ENCODE measurements around the gene PHF2. TPM values are rescaled to one million over a fixed set of nuclear protein-coding genes. Genes with fewer than 3 reads are reported as not detected.

Gene PHF2
- polyA plus RNA-seq, 4 donors, result 8.6 to 21.2 (median 12.8) TPM

DNA sequence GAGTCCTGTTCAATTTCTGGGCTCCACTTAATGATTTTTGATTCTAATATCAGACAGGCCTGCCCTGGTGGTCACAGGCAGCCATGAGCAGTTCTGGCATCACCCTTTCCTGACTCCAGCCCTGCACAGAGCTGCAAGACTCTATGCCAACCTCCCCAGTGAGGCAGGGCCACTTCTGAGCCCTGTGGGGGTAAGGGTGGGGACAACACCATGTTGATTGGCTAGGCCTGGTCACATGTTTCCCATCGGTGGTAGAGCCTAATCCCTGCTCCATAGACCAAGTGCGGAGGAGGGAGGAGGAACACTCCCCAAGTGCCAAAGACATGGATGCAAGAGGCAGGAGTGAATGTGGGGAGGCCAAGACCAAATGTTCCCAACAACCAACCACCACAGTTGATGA lies 134.6 kb downstream of the PHF2 start:
- peaks cover 0 to 4% of the 10 kb centered on the region in 2 donors for H3K9me3 ChIP-seq (ENCODE audit: control insufficient read depth in 2 of 2, insufficient read depth in 1 of 2, low read depth in 1 of 2, low read length in 1 of 2)
- no peak overlapping the region for H3K4me3 ChIP-seq (ENCODE audit: low read depth in 1 of 3, low read length in 3 of 3)
- peaks cover 0 to 2% (median 0%) of the 10 kb centered on the region in 3 donors for H3K27me3 ChIP-seq (ENCODE audit: control insufficient read depth in 3 of 3, insufficient read depth in 3 of 3, low read length in 3 of 3)
- FAIRE-seq (no peak), DNase-seq (no peak)
- H3K27ac ChIP-seq (ENCODE audit: low read depth in 1 of 3, low read length in 2 of 3), result no peak overlapping the region
- WGBS, 3 donors, result 72 to 83% (median 82%) methylated on average over 2 of the region's 2 CpGs
- H3K4me1 ChIP-seq (ENCODE audit: control insufficient read depth in 3 of 3, insufficient read depth in 2 of 3, low read depth in 1 of 3, low read length in 2 of 3), result no peaks in the 10 kb centered on the region
- H3K36me3 ChIP-seq (ENCODE audit: control insufficient read depth in 3 of 3, insufficient read depth in 2 of 3, low read depth in 1 of 3, low read length in 3 of 3), result no peaks in the 10 kb centered on the region

DNA sequence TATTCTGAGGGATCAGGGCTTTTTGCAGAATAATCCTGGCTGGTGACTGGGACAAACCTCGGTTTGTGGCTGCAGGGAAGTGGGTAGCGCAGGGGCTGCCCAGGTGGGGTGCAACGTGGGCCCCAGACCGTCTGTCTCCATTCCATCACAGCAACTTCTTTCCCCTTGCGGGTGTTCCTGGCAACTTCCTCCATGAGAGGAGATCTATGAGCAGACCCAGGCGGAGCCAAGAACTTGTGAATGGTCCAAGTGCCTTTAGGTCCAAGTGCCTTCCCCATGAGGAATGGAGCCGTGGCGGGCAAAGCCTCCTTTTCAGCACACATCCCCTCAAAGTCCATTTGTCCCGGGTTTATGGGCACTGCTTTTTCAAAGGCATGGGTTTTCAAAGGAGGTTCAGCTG lies 136.5 kb downstream of the PHF2 start:
- DNase-seq (no peak), FAIRE-seq (no peak)
- Histone ChIP-seq H3K9me3 (ENCODE audit: control insufficient read depth in 2 of 2, insufficient read depth in 1 of 2, low read depth in 1 of 2, low read length in 1 of 2) (no peaks in the 10 kb centered on the region), H3K4me3 (ENCODE audit: low read depth in 1 of 3, low read length in 3 of 3) (no peak overlapping the region), H3K27ac (ENCODE audit: low read depth in 1 of 3, low read length in 2 of 3) (no peak overlapping the region), H3K27me3 (ENCODE audit: control insufficient read depth in 3 of 3, insufficient read depth in 3 of 3, low read length in 3 of 3) (peaks cover 0 to 2% (median 0%) of the 10 kb centered on the region in 3 donors), H3K36me3 (ENCODE audit: control insufficient read depth in 3 of 3, insufficient read depth in 2 of 3, low read depth in 1 of 3, low read length in 3 of 3) (no peaks in the 10 kb centered on the region), H3K4me1 (ENCODE audit: control insufficient read depth in 3 of 3, insufficient read depth in 2 of 3, low read depth in 1 of 3, low read length in 2 of 3) (no peaks in the 10 kb centered on the region)
- WGBS, 3 donors, result 81 to 85% (median 84%) methylated on average over 9 of the region's 9 CpGs

DNA sequence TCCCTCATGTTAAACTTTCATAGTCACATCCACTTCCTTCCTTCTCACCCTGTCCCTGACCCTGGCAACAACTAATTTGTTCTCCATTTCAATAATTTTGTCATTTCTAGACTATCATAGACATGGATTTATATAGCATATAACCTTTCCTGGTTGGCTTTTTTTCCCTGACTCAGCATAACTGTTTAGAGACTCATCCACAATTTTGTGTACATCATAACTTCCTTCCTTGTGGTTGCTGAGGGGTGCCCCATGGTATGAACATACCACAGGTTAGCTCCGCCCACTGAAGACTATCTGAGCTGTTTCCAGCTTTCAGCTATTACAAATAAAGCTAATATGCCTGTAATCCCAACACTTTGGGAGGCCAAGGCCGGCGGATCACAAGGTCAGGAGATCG lies 137.3 kb downstream of the PHF2 start:
- Histone ChIP-seq H3K27me3 (ENCODE audit: control insufficient read depth in 3 of 3, insufficient read depth in 3 of 3, low read length in 3 of 3) (peaks cover 0 to 2% (median 0%) of the 10 kb centered on the region in 3 donors), H3K4me1 (ENCODE audit: control insufficient read depth in 3 of 3, insufficient read depth in 2 of 3, low read depth in 1 of 3, low read length in 2 of 3) (no peaks in the 10 kb centered on the region), H3K27ac (ENCODE audit: low read depth in 1 of 3, low read length in 2 of 3) (no peak overlapping the region), H3K9me3 (ENCODE audit: control insufficient read depth in 2 of 2, insufficient read depth in 1 of 2, low read depth in 1 of 2, low read length in 1 of 2) (no peaks in the 10 kb centered on the region), H3K36me3 (ENCODE audit: control insufficient read depth in 3 of 3, insufficient read depth in 2 of 3, low read depth in 1 of 3, low read length in 3 of 3) (no peaks in the 10 kb centered on the region), H3K4me3 (ENCODE audit: low read depth in 1 of 3, low read length in 3 of 3) (no peak overlapping the region)
- DNase-seq, result no peak
- 74 to 81% (median 80%) methylated on average over 4 of the region's 4 CpGs for WGBS, 3 donors
- no peak for FAIRE-seq

DNA sequence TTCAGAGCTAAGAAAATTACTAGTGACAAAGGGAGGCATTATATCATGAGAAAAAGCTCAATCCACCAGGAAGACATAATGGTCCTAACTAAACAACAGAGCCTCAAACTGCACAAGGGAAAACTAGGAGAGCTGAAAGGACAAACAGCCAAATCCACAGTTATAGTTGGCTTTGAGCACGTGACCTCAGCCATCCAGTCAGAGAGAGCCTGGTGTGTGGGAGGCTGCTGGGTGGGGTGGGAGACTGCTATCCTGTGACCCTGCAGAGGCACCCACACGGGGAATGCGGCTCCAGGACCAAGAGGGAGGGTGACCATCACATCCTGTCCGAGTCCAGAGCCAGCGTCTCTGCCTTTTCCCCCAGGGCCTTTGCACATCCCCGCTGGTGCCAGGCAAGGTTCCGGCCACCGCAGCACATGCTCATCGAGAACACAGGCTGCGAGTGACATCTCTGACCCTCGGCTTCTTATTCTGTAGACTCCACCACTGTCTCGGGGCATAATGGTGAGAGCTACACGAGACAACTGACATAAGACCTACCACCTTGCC lies 145.1 kb downstream of the PHF2 start:
- Histone ChIP-seq H3K4me3 (ENCODE audit: low read depth in 1 of 3, low read length in 3 of 3) (no peak overlapping the region), H3K9me3 (ENCODE audit: control insufficient read depth in 2 of 2, insufficient read depth in 1 of 2, low read depth in 1 of 2, low read length in 1 of 2) (peaks cover 0 to 9% of the 10 kb centered on the region in 2 donors), H3K27ac (ENCODE audit: low read depth in 1 of 3, low read length in 2 of 3) (no peak overlapping the region), H3K36me3 (ENCODE audit: control insufficient read depth in 3 of 3, insufficient read depth in 2 of 3, low read depth in 1 of 3, low read length in 3 of 3) (no peaks in the 10 kb centered on the region), H3K27me3 (ENCODE audit: control insufficient read depth in 3 of 3, insufficient read depth in 3 of 3, low read length in 3 of 3) (no peaks in the 10 kb centered on the region), H3K4me1 (ENCODE audit: control insufficient read depth in 3 of 3, insufficient read depth in 2 of 3, low read depth in 1 of 3, low read length in 2 of 3) (no peaks in the 10 kb centered on the region)
- 77 to 87% (median 85%) methylated on average over 13 of the region's 13 CpGs for WGBS, 3 donors
- DNase-seq, result no peak
- FAIRE-seq, result no peak

DNA sequence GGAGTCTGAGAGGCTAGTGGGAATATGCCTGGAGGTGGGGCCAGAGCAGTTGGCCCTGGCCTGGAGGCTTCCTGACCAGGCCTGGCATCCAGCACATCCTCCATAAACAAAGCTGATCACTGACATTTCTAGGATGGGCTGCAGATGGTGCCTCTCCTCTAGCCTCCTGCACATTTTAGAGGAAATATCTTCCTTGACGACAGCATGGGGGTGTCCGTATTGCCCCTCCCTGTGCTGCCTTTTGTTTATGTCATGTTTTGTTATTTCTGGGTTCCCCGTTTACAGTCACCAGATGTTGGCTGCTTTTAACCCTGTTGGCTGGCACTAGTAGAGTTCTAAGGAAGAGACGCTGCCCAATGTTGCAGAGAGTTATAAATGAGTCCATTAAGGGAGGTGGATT lies 148.5 kb downstream of the PHF2 start:
- no peak for FAIRE-seq
- no peak overlapping the region for H3K27ac ChIP-seq (ENCODE audit: low read depth in 1 of 3, low read length in 2 of 3)
- DNase-seq, result no peak
- no peaks in the 10 kb centered on the region for H3K36me3 ChIP-seq (ENCODE audit: control insufficient read depth in 3 of 3, insufficient read depth in 2 of 3, low read depth in 1 of 3, low read length in 3 of 3)
- peaks cover 0 to 6% (median 5%) of the 10 kb centered on the region in 3 donors for H3K27me3 ChIP-seq (ENCODE audit: control insufficient read depth in 3 of 3, insufficient read depth in 3 of 3, low read length in 3 of 3)
- H3K4me1 ChIP-seq (ENCODE audit: control insufficient read depth in 3 of 3, insufficient read depth in 2 of 3, low read depth in 1 of 3, low read length in 2 of 3), result no peaks in the 10 kb centered on the region
- peaks cover 0 to 9% of the 10 kb centered on the region in 2 donors for H3K9me3 ChIP-seq (ENCODE audit: control insufficient read depth in 2 of 2, insufficient read depth in 1 of 2, low read depth in 1 of 2, low read length in 1 of 2)
- 56 to 77% (median 76%) methylated on average over 4 of the region's 4 CpGs for WGBS, 3 donors
- H3K4me3 ChIP-seq (ENCODE audit: low read depth in 1 of 3, low read length in 3 of 3), result no peak overlapping the region

DNA sequence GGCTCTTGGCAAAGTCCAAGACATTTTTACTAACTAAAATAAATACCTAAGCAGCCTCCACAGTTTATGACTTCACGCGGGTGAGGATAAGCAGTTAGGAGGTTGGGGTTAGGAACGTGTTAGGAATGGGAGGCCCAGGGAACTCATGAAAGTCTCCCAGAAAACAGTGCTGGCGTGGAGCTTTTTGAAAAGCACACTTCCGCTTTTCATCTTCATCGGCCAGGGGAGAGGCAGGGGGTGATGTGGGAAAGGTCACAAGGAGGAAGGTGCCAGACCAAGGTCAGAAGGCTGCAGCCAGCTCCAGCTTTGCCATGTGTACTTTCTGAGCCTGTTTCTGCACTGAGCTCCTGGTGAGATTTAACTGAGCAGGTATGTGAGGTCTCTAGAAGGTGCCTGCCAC lies 149.0 kb downstream of the PHF2 start:
- no peak overlapping the region for H3K4me3 ChIP-seq (ENCODE audit: low read depth in 1 of 3, low read length in 3 of 3)
- no peak overlapping the region for H3K27ac ChIP-seq (ENCODE audit: low read depth in 1 of 3, low read length in 2 of 3)
- 70 to 73% (median 71%) methylated on average over 6 of the region's 6 CpGs for WGBS, 3 donors
- H3K27me3 ChIP-seq (ENCODE audit: control insufficient read depth in 3 of 3, insufficient read depth in 3 of 3, low read length in 3 of 3), result peaks cover 0 to 8% (median 6%) of the 10 kb centered on the region in 3 donors
- DNase-seq (no peak), FAIRE-seq (no peak)
- no peaks in the 10 kb centered on the region for H3K4me1 ChIP-seq (ENCODE audit: control insufficient read depth in 3 of 3, insufficient read depth in 2 of 3, low read depth in 1 of 3, low read length in 2 of 3)
- no peaks in the 10 kb centered on the region for H3K36me3 ChIP-seq (ENCODE audit: control insufficient read depth in 3 of 3, insufficient read depth in 2 of 3, low read depth in 1 of 3, low read length in 3 of 3)
- H3K9me3 ChIP-seq (ENCODE audit: control insufficient read depth in 2 of 2, insufficient read depth in 1 of 2, low read depth in 1 of 2, low read length in 1 of 2), result peaks cover 0 to 9% of the 10 kb centered on the region in 2 donors

DNA sequence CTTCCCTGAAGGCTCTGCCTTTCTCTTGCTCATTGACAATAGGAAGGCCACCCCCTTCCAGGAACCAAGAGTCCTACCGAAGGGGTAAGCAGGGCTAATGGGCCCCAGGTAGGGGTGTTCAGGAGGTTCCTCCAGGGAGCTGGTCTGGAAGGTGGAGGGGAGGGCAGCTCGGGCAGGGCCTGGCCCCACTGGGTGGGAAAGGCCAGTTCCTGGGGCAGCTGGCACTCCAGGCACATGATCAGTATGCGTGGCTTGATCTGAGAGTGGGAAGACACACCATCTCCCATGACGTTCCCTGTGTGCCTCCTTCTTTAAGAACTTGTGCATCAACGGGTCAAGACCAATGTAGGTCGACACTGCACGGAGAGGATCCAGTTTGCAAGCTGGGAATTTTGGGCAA lies 149.8 kb downstream of the PHF2 start:
- Histone ChIP-seq H3K27ac (ENCODE audit: low read depth in 1 of 3, low read length in 2 of 3) (no peak overlapping the region), H3K4me1 (ENCODE audit: control insufficient read depth in 3 of 3, insufficient read depth in 2 of 3, low read depth in 1 of 3, low read length in 2 of 3) (no peaks in the 10 kb centered on the region), H3K9me3 (ENCODE audit: control insufficient read depth in 2 of 2, insufficient read depth in 1 of 2, low read depth in 1 of 2, low read length in 1 of 2) (peaks cover 0 to 11% of the 10 kb centered on the region in 2 donors), H3K27me3 (ENCODE audit: control insufficient read depth in 3 of 3, insufficient read depth in 3 of 3, low read length in 3 of 3) (peaks cover 0 to 8% (median 6%) of the 10 kb centered on the region in 3 donors), H3K36me3 (ENCODE audit: control insufficient read depth in 3 of 3, insufficient read depth in 2 of 3, low read depth in 1 of 3, low read length in 3 of 3) (no peaks in the 10 kb centered on the region), H3K4me3 (ENCODE audit: low read depth in 1 of 3, low read length in 3 of 3) (no peak overlapping the region)
- 81 to 90% (median 85%) methylated on average over 7 of the region's 7 CpGs for WGBS, 3 donors
- no peak for DNase-seq
- FAIRE-seq, result no peak

Data from small intestine (tissue), 7 donors.